HK-2 (cell line): ENCODE measurements around the gene BBS10.
A peak's percentile ranks its signal among the peaks of the same experiment; 100 is the strongest.
"Not testable (repeated sequence)": the region's sequence is repeated elsewhere in the genome, so short reads cannot be mapped to it uniquely, and the experiment has no call there.

Source experiments
- DNase-seq: peaks from one replicate; pipeline ENCODE4 v3.0.0-alpha.2; 2018; ENCODE audit not compliant: unreplicated experiment

Gene BBS10

GRCh38 chr12:76348079-76348901 lies at the start of gene BBS10:
Gene BBS10 (minus strand): TSS chr12:76348415. CDS start chr12:76348358, 57 bp downstream.
- peak; percentile 92 for DNase-seq

GRCh38 chr12:76391461-76391860 lies 43.2 kb upstream of the BBS10 start:
- no peak for DNase-seq

GRCh38 chr12:76387614-76388013 lies 39.4 kb upstream of the BBS10 start:
- DNase-seq: no peak

- DNase-seq: no peak
Measured at GRCh38 chr12:76384560-76384959, 36.3 kb upstream of the BBS10 start.

GRCh38 chr12:76383988-76384387 lies 35.8 kb upstream of the BBS10 start:
- no peak for DNase-seq

GRCh38 chr12:76379261-76379660 lies 31.0 kb upstream of the BBS10 start:
- DNase-seq: no peak

- DNase-seq: not testable (repeated sequence)
Measured at GRCh38 chr12:76376876-76377275, 28.7 kb upstream of the BBS10 start.

GRCh38 chr12:76375939-76376338 lies 27.7 kb upstream of the BBS10 start:
- no peak for DNase-seq

- peak; percentile 13 for DNase-seq
Measured at GRCh38 chr12:76375470-76375869, 27.3 kb upstream of the BBS10 start.

- DNase-seq: peak; percentile 8
Measured at GRCh38 chr12:76374386-76375020, 26.3 kb upstream of the BBS10 start.

GRCh38 chr12:76368230-76368629 lies 20.0 kb upstream of the BBS10 start:
- DNase-seq: no peak

- no peak for DNase-seq
Measured at GRCh38 chr12:76366163-76366562, 17.9 kb upstream of the BBS10 start.

- DNase-seq: not testable (repeated sequence)
Measured at GRCh38 chr12:76364131-76364530, 15.9 kb upstream of the BBS10 start.

- no peak for DNase-seq
Measured at GRCh38 chr12:76360316-76360715, 12.1 kb upstream of the BBS10 start.

GRCh38 chr12:76356071-76356470 lies 7.9 kb upstream of the BBS10 start:
- no peak for DNase-seq

GRCh38 chr12:76346798-76347420 lies 1.3 kb downstream of the BBS10 start:
- no peak for DNase-seq

- no peak for DNase-seq
Measured at GRCh38 chr12:76346236-76346635, 2.0 kb downstream of the BBS10 start.

GRCh38 chr12:76345569-76345968 lies 2.6 kb downstream of the BBS10 start:
- no peak for DNase-seq

GRCh38 chr12:76341436-76342030 lies 6.7 kb downstream of the BBS10 start:
- no peak for DNase-seq

- no peak for DNase-seq
Measured at GRCh38 chr12:76340680-76341435, 7.4 kb downstream of the BBS10 start.

GRCh38 chr12:76337583-76337982 lies 10.6 kb downstream of the BBS10 start:
- DNase-seq: no peak

- no peak for DNase-seq
Measured at GRCh38 chr12:76332606-76333005, 15.6 kb downstream of the BBS10 start.
